Epithelial cell of alveolus of lung (primary cell): ENCODE results near the gene MGA. TPM values are rescaled to one million over a fixed set of nuclear protein-coding genes. Genes with fewer than 3 reads are reported as not detected.

Source experiments
- total RNA-seq: library from RNA; depleted of rRNA; stranded (reverse); fragments of >200 nt; gene quantifications from 2 replicates; pipeline ENCODE4 v1.2.1, GENCODE V29; 2015

Gene MGA
- 12.7 and 14.9 TPM in 2 replicates for total RNA-seq

GRCh38 chr15:41660235-41661077 is at the start of gene MGA:
TSS of gene MGA (plus strand) at chr15:41660405.

GRCh38 chr15:41774062-41774881 is 114.1 kb downstream of the MGA start, which contains the start of gene MAPKBP1:
TSS of gene MAPKBP1 (plus strand) at chr15:41774484. CDS start at chr15:41775276, 792 bp downstream.

Other genes with a start within 250 kb of the MGA start
- 15.6 and 25.2 TPM in 2 replicates for gene RTF1, start 243.3 kb upstream of the MGA start, total RNA-seq
- gene ITPKA, start 166.5 kb upstream of the MGA start, total RNA-seq: 1.4 and 44.2 TPM in 2 replicates
- 0.13 TPM in 1 of 2 replicates, not detected in the other for gene LTK, start 146.6 kb upstream of the MGA start, total RNA-seq
- 20.6 and 37.2 TPM in 2 replicates for gene RPAP1, start 116.1 kb upstream of the MGA start, total RNA-seq
- gene TYRO3, start 101.2 kb upstream of the MGA start, total RNA-seq: 10.1 and 12.4 TPM in 2 replicates
- gene MAPKBP1, start 114.1 kb downstream of the MGA start, total RNA-seq: 7.1 and 8.2 TPM in 2 replicates
- gene JMJD7, start 167.7 kb downstream of the MGA start, total RNA-seq: 4.4 and 6.1 TPM in 2 replicates
- under 0.01 and 0.32 TPM in 2 replicates for gene PLA2G4B, start 178.4 kb downstream of the MGA start, total RNA-seq
- under 0.01 and 0.24 TPM in 2 replicates for gene SPTBN5, start 233.6 kb downstream of the MGA start, total RNA-seq